Large intestine (tissue), 3 donors: Measurements from ENCODE around the gene ADNP2. TPM values are rescaled to one million over a fixed set of nuclear protein-coding genes. Genes with fewer than 3 reads are reported as not detected.
"Not testable (repeated sequence)": the region's sequence is repeated elsewhere in the genome, so short reads cannot be mapped to it uniquely, and the experiment has no call there.

Experiments
- DNase-seq, 2 donors: peaks; one replicate each; pipeline versions ENCODE4 v3.0.0 to v3.0.0-alpha.2; 2013
- H3K27ac ChIP-seq: one replicate; pipeline ENCODE4 v1.5.1; 2013; ENCODE audit warnings: low read length
- H3K27me3 ChIP-seq: 2 replicates; pipeline ENCODE4 v1.6.1; 2013; ENCODE audit warnings: low read length; ENCODE audit not compliant: control insufficient read depth, insufficient read depth
- H3K36me3 ChIP-seq: 2 replicates; pipeline ENCODE4 v1.6.1; 2013; ENCODE audit warnings: low read length; ENCODE audit not compliant: control insufficient read depth, insufficient read depth
- H3K4me1 ChIP-seq: one replicate; pipeline ENCODE4 v1.6.1; 2013; ENCODE audit warnings: low read length; ENCODE audit not compliant: control insufficient read depth, insufficient read depth
- H3K4me3 ChIP-seq: one replicate; pipeline ENCODE4 v1.5.1; 2013; ENCODE audit warnings: low read length
- H3K9me3 ChIP-seq: one replicate; pipeline ENCODE4 v1.6.1; 2013; ENCODE audit warnings: mild to moderate bottlenecking, low read depth, low read length, moderate library complexity; ENCODE audit not compliant: control insufficient read depth
- WGBS: methylation state at CpG from one replicate; pipeline ENCODE4 v1.1.5; 2013; ENCODE audit warnings: low lambda C conversion rate; ENCODE audit not compliant: insufficient coverage; 5-methylcytosine and 5-hydroxymethylcytosine counted together
- polyA plus RNA-seq: library from polyadenylated mRNA; unstranded; fragments of 120-200 nt; gene quantifications from one replicate; pipeline ENCODE4 v1.2.1, GENCODE V29; 2013

The ADNP2 gene
- polyA plus RNA-seq, 1 donor = 15.6 TPM

DNA sequence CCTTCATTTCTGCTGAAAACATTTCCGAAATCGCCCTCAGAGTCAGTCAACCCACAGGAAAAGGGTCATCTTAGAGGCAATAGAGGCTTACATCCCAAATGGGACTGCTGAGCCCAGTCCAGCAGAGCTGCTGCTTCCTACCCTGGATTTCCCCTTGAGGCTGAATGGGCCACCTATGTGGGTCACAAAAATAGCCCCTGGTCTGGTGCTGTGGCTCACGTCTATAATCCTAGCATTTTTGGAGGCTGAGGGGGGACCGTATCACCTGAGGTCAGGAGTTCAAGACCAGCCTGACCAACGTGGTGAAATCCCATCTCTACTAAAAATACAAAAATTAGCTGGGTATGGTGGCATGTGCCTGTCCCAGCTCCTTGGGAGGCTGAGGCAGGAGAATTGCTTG lies 49.3 kb downstream of the ADNP2 start:
- no peak overlapping the region for H3K27ac ChIP-seq
- no peak overlapping the region for H3K4me3 ChIP-seq
- peaks cover 4% of the 10 kb centered on the region for H3K9me3 ChIP-seq
- no CpG with 5 or more reads among the region's 5 CpGs for WGBS
- no peak for DNase-seq
- H3K27me3 ChIP-seq = no peaks in the 10 kb centered on the region
- H3K4me1 ChIP-seq = no peaks in the 10 kb centered on the region
- H3K36me3 ChIP-seq = peaks cover 2% of the 10 kb centered on the region

DNA sequence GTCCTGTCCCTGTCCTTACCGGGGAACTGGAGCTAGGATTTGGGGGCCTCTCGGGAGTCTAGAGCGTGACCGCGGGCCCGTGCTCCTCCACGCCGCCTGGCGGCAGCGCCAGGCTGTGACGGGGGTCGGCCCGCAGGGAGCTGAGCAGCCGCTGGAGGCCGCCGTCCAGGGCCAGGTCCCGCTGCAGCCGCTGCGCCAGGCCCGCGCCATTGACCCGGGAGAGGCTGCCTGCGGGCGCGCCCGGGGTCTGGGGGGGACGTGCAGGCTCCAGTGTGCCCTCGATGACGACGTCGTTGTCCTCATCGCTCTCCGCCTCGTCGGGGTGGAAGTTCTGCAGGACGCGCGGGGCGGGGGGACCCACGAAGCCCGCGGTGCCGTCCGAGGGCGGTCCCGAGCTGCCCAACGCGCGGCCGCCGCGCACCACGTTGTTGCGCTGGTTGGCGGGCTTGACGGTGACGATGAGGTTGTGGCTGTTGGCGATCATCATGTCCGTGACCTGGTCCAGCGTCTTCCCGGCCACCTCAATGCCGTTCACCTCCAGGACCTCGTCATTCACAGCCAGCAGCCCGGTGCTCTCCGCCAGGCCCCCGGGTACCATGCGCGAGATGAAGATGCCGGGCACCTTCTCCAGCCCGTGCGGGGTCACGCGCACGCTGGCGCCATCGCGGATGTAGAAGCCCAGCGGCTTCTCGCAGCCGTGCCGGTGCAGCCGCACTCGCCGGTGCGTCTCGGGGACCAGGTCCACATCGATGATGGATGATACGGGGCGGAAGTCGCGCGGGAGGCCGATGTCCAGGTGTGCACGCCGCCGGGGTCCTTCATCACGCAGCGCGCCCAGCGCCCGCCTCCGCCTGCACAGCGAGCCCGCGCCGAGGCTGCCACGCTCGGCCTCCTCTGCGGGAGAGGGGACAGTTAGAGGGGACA lies 50.9 kb downstream of the ADNP2 start:
- Histone ChIP-seq H3K9me3 (peaks cover 9% of the 10 kb centered on the region), H3K36me3 (peaks cover 2% of the 10 kb centered on the region), H3K4me3 (no peak overlapping the region), H3K27me3 (no peaks in the 10 kb centered on the region), H3K27ac (no peak overlapping the region), H3K4me1 (no peaks in the 10 kb centered on the region)
- peak in 1 of 2 donors; percentile 24 for DNase-seq
- no CpG with 5 or more reads among the region's 109 CpGs for WGBS

DNA sequence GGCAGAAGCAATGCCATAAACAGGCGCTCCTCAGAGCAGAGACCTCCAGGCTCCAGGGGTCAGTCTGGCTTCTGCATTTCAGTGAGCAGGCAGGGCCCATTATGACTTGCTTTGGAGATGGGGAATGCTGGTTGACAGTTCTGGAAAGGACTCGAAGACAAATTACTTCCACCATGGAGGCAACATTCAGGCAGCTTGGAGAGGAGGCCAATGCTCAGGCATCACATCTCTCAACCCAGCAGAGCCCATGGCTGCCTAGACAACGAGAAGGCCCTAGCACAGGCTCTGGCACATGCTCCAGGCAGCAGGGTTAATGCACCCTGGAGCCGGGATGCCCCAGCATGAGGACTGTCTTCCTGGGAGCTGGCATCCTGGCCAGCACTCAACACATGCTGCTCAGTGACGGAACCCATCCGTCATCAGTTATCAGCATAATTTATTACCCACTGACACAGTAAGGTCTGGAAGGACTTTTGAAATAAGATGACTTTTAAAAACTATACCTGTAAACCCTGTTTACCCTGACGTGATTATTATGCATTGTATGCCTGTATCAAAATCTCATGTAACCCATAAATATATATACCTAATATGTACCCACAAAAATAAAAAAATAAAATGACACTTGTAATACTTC lies 52.8 kb downstream of the ADNP2 start:
- H3K27me3 ChIP-seq = no peaks in the 10 kb centered on the region
- H3K4me1 ChIP-seq = no peaks in the 10 kb centered on the region
- no peak overlapping the region for H3K4me3 ChIP-seq
- H3K27ac ChIP-seq = no peak overlapping the region
- H3K9me3 ChIP-seq = peaks cover 9% of the 10 kb centered on the region
- WGBS = 60% methylated on average over 1 of the region's 7 CpGs
- peaks cover 2% of the 10 kb centered on the region for H3K36me3 ChIP-seq
- no peak for DNase-seq

DNA sequence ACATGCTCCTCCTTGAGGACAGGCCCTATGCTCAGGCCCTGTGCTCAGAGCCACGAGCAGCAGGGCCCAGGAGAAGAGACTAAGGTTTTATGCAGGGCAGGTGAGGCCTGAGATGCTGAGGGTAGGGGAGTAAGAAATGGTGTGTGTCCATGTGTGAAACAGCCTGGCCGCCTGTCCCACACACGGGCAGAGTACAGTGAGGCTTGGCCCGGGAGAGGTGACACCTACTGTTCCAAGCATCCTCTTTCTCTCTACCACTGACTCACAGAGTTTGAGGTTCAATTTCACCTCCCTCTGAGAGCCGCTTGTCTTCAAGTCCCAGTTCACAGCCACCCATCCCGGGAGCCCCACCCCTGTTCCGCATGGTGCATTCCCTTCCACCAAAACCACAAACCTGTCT lies 54.1 kb downstream of the ADNP2 start:
- H3K9me3 ChIP-seq = peaks cover 9% of the 10 kb centered on the region
- DNase-seq = no peak
- no CpG with 5 or more reads among the region's 7 CpGs for WGBS
- no peaks in the 10 kb centered on the region for H3K27me3 ChIP-seq
- peaks cover 2% of the 10 kb centered on the region for H3K36me3 ChIP-seq
- H3K27ac ChIP-seq = no peak overlapping the region
- H3K4me3 ChIP-seq = no peak overlapping the region
- no peaks in the 10 kb centered on the region for H3K4me1 ChIP-seq

DNA sequence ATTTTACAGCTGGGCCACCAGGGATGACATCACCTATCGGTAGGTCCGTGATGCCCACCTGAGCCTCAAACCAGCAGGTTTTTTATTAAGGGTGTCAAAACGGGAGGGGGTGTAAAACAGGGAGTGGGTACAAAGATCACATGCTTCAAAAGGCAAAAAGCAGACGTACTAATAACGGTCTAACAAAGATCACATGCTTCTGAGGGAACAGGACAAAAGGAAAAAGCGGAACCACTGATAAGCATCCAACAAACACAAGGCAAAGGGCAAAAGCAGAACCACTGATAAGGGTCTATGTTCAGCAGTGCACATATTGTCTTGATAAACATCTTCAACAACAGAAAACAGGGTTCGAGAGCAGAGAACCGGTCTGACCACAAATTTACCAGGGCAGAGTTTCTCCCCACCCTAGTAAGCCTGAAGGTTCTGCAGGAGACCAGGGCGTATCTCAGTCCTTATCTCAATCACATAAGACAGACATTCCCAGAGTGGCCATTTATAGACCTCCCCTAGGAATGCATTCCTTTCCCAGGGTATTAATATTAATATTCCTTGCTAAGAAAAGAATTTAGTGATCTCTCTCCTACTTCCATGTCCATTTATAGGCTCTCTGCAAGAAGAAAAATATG lies 55.8 kb downstream of the ADNP2 start:
- DNase-seq, H3K27me3 ChIP-seq, H3K9me3 ChIP-seq, H3K4me1 ChIP-seq, H3K4me3 ChIP-seq, H3K36me3 ChIP-seq, H3K27ac ChIP-seq: not testable (repeated sequence)
- no CpG with 5 or more reads among the region's 9 CpGs for WGBS

DNA sequence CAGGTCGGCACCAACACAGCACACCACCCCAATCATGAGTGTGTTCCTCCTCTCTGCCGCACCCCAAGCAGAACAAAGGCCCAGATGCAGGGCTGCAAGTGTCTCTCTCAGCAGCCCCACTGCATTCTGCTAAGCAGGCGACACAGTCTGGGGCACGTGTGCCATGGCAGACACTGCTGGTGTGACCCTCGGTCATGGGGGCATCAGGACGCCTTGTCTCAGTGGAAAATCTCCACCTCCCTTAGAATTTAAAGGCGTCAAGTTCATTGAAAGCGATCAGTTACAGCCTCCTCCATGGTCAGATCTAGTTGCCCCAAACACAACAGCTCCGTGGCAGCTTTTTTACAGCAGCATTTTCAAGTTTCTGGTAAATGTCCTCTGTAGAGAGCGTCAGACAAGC lies 57.2 kb downstream of the ADNP2 start:
- DNase-seq = no peak
- Histone ChIP-seq H3K27me3 (no peaks in the 10 kb centered on the region), H3K27ac (no peak overlapping the region), H3K36me3 (peaks cover 2% of the 10 kb centered on the region), H3K9me3 (peaks cover 7% of the 10 kb centered on the region), H3K4me1 (no peaks in the 10 kb centered on the region), H3K4me3 (no peak overlapping the region)
- WGBS = no CpG with 5 or more reads among the region's 10 CpGs

DNA sequence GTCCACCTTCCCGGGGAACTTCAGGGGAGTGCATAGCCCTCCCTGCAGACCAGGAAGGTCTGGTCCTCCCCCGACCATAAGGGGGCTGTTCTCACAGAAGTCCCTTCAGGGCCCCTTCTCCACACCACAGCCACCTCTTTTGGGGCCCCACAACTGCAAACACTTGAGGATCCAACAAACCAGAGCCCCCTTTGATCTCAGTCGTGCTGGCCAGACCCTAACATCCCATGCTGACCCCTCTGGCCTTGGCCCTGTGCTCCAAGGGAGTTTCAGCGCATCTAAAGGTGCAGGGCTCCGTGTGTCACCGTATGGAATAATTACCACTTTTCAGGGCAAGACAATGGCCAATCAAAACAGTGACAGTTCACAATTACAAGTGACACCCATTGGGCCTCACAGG lies 57.7 kb downstream of the ADNP2 start:
- peaks cover 8% of the 10 kb centered on the region for H3K9me3 ChIP-seq
- no peak for DNase-seq
- no peaks in the 10 kb centered on the region for H3K27me3 ChIP-seq
- WGBS = no CpG with 5 or more reads among the region's 6 CpGs
- no peaks in the 10 kb centered on the region for H3K4me1 ChIP-seq
- H3K36me3 ChIP-seq = peaks cover 2% of the 10 kb centered on the region
- H3K4me3 ChIP-seq = no peak overlapping the region
- H3K27ac ChIP-seq = no peak overlapping the region

DNA sequence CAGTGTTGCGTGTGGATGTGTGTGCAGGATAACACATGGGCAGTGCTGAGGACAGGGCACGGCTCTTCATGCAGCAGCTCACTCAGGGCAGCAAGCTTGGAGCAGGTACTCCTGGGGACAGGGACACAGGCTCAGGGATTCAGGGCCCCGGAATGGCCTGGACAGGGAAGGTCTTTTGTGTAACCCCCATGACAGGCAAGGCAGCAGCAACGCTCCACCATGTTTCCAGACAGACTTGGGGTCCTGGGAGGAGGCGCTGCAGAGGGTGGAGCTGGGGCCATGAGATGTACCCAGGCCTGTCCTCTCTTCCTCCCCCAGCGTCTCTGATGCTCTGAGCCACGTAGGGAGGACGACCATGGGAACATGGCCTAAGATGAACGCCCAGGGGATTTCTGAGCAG lies 58.3 kb downstream of the ADNP2 start:
- no peaks in the 10 kb centered on the region for H3K27me3 ChIP-seq
- H3K27ac ChIP-seq = no peak overlapping the region
- H3K36me3 ChIP-seq = peaks cover 2% of the 10 kb centered on the region
- no peak for DNase-seq
- H3K4me3 ChIP-seq = no peak overlapping the region
- WGBS = no CpG with 5 or more reads among the region's 9 CpGs
- no peaks in the 10 kb centered on the region for H3K4me1 ChIP-seq
- H3K9me3 ChIP-seq = peaks cover 8% of the 10 kb centered on the region

DNA sequence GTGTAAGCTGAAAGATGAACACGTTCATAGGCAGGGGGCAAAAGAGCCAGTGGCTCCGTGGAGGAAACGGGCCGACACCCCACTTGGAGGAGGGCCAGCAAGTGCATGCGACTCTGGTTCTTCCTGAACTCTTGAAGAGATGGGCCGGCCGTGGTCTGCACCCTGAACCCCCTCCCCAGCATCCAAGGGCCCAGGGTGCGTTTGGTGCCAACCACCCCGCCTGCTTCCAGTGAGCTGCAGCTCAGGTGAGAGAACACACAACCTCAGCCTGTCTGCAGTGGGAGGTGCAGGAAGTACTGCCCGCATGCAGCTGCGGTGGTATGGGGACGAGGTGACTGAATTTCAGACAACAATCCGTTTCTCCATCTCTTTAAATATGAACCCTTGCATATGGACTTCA lies 58.9 kb downstream of the ADNP2 start:
- Histone ChIP-seq H3K4me1 (no peaks in the 10 kb centered on the region), H3K27ac (no peak overlapping the region), H3K4me3 (no peak overlapping the region), H3K9me3 (peaks cover 8% of the 10 kb centered on the region), H3K36me3 (no peaks in the 10 kb centered on the region), H3K27me3 (no peaks in the 10 kb centered on the region)
- WGBS = 92% methylated on average over 4 of the region's 13 CpGs
- DNase-seq = no peak

DNA sequence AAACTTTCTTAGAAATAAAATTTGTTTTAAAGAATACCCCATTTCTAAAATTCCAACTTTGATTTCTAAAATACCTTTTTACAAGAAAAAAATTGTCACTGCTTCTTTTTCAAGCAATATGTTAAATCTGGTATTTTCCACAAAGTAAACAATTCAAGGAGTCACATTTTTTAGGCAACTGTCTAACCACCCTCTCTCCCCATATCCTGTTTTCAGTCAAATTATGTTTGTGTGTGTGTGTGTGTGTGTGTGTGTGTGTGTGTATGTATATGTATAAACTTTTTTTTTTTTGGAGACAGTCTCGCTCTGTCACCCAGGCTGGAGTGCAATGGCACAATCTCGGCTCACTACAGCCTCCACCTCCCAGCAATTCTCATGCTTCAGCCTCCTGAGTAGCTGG lies 59.3 kb downstream of the ADNP2 start:
- no peaks in the 10 kb centered on the region for H3K4me1 ChIP-seq
- H3K9me3 ChIP-seq = peaks cover 8% of the 10 kb centered on the region
- no peaks in the 10 kb centered on the region for H3K36me3 ChIP-seq
- no peak overlapping the region for H3K4me3 ChIP-seq
- WGBS = no CpG with 5 or more reads among the region's 2 CpGs
- no peak for DNase-seq
- H3K27me3 ChIP-seq = no peaks in the 10 kb centered on the region
- H3K27ac ChIP-seq = no peak overlapping the region
